ENCODE results near the gene BMPR1A. TPM values are rescaled to one million over a fixed set of nuclear protein-coding genes. Genes with fewer than 3 reads are reported as not detected.

Gene BMPR1A
- polyA plus RNA-seq, 3 donors = 0.25 to 0.67 (median 0.61) TPM

DNA sequence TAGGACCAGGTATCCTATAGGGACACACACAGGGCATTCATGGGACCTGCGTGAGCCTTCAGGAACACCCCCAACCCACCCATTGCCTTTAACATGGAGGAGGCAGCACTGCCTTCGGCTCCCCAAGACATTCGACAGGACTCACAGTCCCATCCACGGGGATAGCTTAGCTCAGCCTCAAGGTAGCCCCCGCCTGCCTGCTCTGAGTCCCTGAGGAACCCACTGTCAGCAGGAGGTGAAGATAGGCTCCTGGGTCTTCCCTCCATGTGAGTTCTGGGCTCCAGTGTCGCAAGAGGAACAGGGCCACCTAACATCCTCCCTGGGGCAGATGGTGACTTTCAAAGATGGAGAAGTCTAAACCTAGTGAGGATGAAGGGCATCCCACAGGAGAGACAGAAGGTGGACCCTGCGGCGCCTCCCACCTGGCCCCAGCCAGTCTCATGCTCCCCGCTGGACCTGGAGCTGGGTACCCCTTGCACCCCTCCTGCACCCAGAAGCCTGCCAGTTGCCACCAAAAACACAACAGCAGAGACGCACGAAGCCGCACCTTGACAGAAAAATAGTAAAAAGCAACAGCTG, 207.0 kb downstream of the BMPR1A start:
- H3K9me3 ChIP-seq (replicated peaks in 1 of 2; ENCODE audit: control insufficient read depth in 1 of 2, insufficient read depth in 1 of 2, low read length in 2 of 2) = no peaks in the 10 kb centered on the region
- Mint-ChIP-seq H3K9me3 (peaks cover 0 to 1% (median 0%) of the 10 kb centered on the region in 7 donors), H3K27me3 (ENCODE audit: low read depth in 3 of 3) (peaks cover 19 to 40% (median 26%) of the 10 kb centered on the region in 3 donors), H3K27ac (no peak overlapping the region), H3K36me3 (peaks cover 0 to 2% of the 10 kb centered on the region in 2 donors), H3K4me1 (peaks cover 29% of the 10 kb centered on the region), H3K4me3 (no peak overlapping the region)
- no peak overlapping the region for H3K4me3 ChIP-seq (replicated peaks in 1 of 3; ENCODE audit: low read depth in 2 of 3, low read length in 3 of 3)
- no peak overlapping the region for H2AFZ ChIP-seq (ENCODE audit: insufficient read depth, low read depth, low read length, poor library complexity, severe bottlenecking)
- no peak overlapping the region for H3K9ac ChIP-seq (ENCODE audit: insufficient read depth, low read length, poor library complexity, severe bottlenecking)
- H3K4me1 ChIP-seq (ENCODE audit: control insufficient read depth in 1 of 2, insufficient read depth in 2 of 2, low read length in 2 of 2) = peaks cover 34 to 40% of the 10 kb centered on the region in 2 donors
- no peak for TF ChIP-seq CTCF (IDR thresholded peaks at IDR 0.05)
- 94% methylated on average over 8 of the region's 12 CpGs for WGBS (ENCODE audit: insufficient coverage)
- peaks cover 7 to 14% of the 10 kb centered on the region in 2 donors for H3K27me3 ChIP-seq (ENCODE audit: control insufficient read depth in 2 of 2, insufficient read depth in 2 of 2, low read length in 2 of 2)
- H3K79me2 ChIP-seq (ENCODE audit: insufficient read depth, low read length) = no peaks in the 10 kb centered on the region
- H3K27ac ChIP-seq (ENCODE audit: low read depth in 1 of 2, low read length in 2 of 2) = no peak overlapping the region
- DNase-seq = no peak
- intact Hi-C loops (cut with micrococcal nuclease) = no loop called here
- H3K36me3 ChIP-seq (replicated peaks in 1 of 2; ENCODE audit: control insufficient read depth in 1 of 2, insufficient read depth in 2 of 2, low read length in 2 of 2) = no peaks in the 10 kb centered on the region
- H4K20me1 ChIP-seq (ENCODE audit: insufficient read depth, low read length) = no peaks in the 10 kb centered on the region
- no peak overlapping the region for H3K4me2 ChIP-seq (replicated peaks; ENCODE audit: extremely low read depth, low read length, poor library complexity, severe bottlenecking)

DNA sequence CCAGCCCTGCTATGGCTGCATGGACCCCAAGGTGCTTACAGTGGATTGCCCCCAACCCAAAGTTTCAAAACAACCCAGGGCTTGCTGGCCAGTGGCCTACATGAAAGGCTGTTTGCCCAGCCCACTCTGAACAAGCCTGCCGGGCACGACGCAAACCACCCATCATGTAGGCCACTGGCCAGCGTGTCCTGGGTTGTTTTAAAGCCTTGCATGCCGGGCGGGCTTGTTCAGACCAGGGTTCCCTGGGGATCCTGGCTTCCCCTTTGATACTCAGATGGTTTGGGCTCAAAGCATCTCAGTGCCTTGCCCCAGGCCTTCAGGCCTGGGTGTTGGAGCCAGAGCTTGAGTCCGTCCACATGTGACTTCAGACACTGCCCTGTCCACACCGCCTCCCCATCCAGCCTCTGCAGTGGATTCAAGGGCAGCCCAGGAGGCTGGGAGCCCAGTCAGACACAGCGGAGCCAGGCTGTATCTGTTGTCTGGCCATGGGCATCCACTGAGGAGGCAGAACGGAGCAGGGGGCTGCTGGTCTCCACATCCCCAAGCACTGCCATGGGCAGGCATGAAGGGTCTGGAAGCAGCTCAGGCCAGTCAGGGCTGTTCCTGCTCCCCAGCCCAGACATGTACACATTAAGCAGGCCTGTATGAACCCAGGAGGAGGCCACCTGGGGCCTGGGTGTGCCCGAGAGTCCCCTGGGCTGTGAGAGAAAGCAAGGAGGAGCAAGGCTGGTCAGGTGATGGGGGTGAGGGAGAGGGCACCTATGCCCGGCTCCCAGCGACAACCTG, 207.8 kb downstream of the BMPR1A start:
- no peak overlapping the region for H3K9ac ChIP-seq (ENCODE audit: insufficient read depth, low read length, poor library complexity, severe bottlenecking)
- TF ChIP-seq CTCF (IDR thresholded peaks at IDR 0.05) = no peak
- intact Hi-C loops (cut with micrococcal nuclease) = no loop called here
- H3K36me3 ChIP-seq (replicated peaks in 1 of 2; ENCODE audit: control insufficient read depth in 1 of 2, insufficient read depth in 2 of 2, low read length in 2 of 2) = no peaks in the 10 kb centered on the region
- no peak for DNase-seq
- Mint-ChIP-seq H3K27ac (peak overlapping the region in 1 of 7 donors; percentile 63), H3K36me3 (peaks cover 0 to 2% of the 10 kb centered on the region in 2 donors), H3K4me3 (no peak overlapping the region), H3K9me3 (peaks cover 0 to 5% (median 0%) of the 10 kb centered on the region in 7 donors), H3K27me3 (ENCODE audit: low read depth in 3 of 3) (peaks cover 25 to 46% (median 34%) of the 10 kb centered on the region in 3 donors), H3K4me1 (peaks cover 29% of the 10 kb centered on the region)
- H3K4me2 ChIP-seq (replicated peaks; ENCODE audit: extremely low read depth, low read length, poor library complexity, severe bottlenecking) = no peak overlapping the region
- H3K79me2 ChIP-seq (ENCODE audit: insufficient read depth, low read length) = no peaks in the 10 kb centered on the region
- no peak overlapping the region for H3K27ac ChIP-seq (ENCODE audit: low read depth in 1 of 2, low read length in 2 of 2)
- H4K20me1 ChIP-seq (ENCODE audit: insufficient read depth, low read length) = no peaks in the 10 kb centered on the region
- 98% methylated on average over 12 of the region's 13 CpGs for WGBS (ENCODE audit: insufficient coverage)
- H3K4me1 ChIP-seq (ENCODE audit: control insufficient read depth in 1 of 2, insufficient read depth in 2 of 2, low read length in 2 of 2) = peaks cover 31 to 38% of the 10 kb centered on the region in 2 donors
- H2AFZ ChIP-seq (ENCODE audit: insufficient read depth, low read depth, low read length, poor library complexity, severe bottlenecking) = no peak overlapping the region
- H3K9me3 ChIP-seq (replicated peaks in 1 of 2; ENCODE audit: control insufficient read depth in 1 of 2, insufficient read depth in 1 of 2, low read length in 2 of 2) = no peaks in the 10 kb centered on the region
- no peak overlapping the region for H3K4me3 ChIP-seq (replicated peaks in 1 of 3; ENCODE audit: low read depth in 2 of 3, low read length in 3 of 3)
- peaks cover 16 to 22% of the 10 kb centered on the region in 2 donors for H3K27me3 ChIP-seq (ENCODE audit: control insufficient read depth in 2 of 2, insufficient read depth in 2 of 2, low read length in 2 of 2)

All from CD14-positive monocyte (primary cell).